ENCODE data around the gene PRICKLE4. TPM values are rescaled to one million over a fixed set of nuclear protein-coding genes. Genes with fewer than 3 reads are reported as not detected.
A peak's percentile ranks its signal among the peaks of the same experiment; 100 is the strongest.

PRICKLE4 gene
- total and polyA plus RNA-seq, 2 of the 13 experiments (the other 11 are each of a cell fraction or from before 2014, with no cell fraction given): 0.92 to 1.2 TPM

DNA sequence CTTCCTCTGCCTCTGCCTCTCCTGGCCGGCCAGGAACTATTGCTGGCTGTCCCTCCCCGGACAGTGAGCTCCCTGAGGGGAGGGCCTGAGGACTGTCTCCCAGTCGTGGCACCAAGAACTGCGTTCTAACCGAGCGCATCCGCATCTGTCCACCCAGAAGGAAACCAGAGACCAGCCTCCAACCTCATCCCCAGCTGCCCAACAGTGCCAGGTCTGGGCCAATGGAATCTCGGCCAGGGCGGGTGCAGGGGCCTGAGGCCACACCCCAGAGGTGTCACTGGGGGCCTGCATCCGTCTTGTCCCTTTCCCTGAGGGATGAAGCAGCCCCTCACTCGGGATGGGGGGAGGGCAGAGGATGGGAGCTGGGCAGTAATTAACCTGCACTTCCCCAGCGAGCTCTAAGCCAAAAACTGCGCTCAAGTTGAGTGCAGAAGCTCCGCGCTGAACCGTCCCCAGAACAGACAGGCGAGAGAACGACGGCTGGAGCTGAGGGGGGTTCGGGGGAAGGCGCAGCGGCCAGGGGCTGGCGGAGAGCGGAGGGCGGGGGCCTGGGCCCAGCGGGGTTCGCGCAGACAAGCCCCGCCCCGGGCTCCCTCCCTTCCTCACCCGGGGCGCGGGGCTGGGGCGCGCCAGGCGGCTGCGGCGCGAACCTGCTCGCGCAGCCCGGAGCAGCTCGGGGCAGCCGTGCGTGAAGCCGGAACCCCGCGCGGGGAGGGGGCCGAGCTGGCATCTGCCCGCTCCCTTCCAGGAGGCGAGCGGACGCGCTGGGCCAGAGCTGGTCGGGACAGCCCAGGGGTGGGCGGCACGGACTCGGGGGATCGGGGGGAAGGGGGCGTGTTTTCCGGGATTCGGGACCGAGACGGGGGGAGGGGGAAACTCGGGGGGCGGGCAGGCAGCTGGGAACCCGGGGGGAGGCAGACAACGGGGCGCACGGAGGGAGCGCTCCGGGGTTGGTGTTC is 46.6 kb upstream of the PRICKLE4 start (continued):
- TF ChIP-seq PTBP1 (IDR thresholded peaks at IDR 0.05; ENCODE audit: low read depth, low read length, poor library complexity, severe bottlenecking): peak; percentile 33
- TF ChIP-seq, protein P1, sequence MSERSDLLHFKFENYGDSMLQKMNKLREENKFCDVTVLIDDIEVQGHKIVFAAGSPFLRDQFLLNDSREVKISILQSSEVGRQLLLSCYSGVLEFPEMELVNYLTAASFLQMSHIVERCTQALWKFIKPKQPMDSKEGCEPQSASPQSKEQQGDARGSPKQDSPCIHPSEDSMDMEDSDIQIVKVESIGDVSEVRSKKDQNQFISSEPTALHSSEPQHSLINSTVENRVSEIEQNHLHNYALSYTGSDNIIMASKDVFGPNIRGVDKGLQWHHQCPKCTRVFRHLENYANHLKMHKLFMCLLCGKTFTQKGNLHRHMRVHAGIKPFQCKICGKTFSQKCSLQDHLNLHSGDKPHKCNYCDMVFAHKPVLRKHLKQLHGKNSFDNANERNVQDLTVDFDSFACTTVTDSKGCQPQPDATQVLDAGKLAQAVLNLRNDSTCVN (CRISPR knock-in tag; IDR thresholded peaks at IDR 0.05; ENCODE audit: borderline replicate concordance): no peak
- TF ChIP-seq, protein P2, sequence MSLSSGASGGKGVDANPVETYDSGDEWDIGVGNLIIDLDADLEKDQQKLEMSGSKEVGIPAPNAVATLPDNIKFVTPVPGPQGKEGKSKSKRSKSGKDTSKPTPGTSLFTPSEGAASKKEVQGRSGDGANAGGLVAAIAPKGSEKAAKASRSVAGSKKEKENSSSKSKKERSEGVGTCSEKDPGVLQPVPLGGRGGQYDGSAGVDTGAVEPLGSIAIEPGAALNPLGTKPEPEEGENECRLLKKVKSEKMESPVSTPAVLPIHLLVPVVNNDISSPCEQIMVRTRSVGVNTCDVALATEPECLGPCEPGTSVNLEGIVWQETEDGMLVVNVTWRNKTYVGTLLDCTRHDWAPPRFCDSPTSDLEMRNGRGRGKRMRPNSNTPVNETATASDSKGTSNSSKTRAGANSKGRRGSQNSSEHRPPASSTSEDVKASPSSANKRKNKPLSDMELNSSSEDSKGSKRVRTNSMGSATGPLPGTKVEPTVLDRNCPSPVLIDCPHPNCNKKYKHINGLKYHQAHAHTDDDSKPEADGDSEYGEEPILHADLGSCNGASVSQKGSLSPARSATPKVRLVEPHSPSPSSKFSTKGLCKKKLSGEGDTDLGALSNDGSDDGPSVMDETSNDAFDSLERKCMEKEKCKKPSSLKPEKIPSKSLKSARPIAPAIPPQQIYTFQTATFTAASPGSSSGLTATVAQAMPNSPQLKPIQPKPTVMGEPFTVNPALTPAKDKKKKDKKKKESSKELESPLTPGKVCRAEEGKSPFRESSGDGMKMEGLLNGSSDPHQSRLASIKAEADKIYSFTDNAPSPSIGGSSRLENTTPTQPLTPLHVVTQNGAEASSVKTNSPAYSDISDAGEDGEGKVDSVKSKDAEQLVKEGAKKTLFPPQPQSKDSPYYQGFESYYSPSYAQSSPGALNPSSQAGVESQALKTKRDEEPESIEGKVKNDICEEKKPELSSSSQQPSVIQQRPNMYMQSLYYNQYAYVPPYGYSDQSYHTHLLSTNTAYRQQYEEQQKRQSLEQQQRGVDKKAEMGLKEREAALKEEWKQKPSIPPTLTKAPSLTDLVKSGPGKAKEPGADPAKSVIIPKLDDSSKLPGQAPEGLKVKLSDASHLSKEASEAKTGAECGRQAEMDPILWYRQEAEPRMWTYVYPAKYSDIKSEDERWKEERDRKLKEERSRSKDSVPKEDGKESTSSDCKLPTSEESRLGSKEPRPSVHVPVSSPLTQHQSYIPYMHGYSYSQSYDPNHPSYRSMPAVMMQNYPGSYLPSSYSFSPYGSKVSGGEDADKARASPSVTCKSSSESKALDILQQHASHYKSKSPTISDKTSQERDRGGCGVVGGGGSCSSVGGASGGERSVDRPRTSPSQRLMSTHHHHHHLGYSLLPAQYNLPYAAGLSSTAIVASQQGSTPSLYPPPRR (CRISPR knock-in tag; IDR thresholded peaks at IDR 0.05; ENCODE audit: borderline replicate concordance): no peak
- TF ChIP-seq ZNF337 (CRISPR knock-in tag; IDR thresholded peaks at IDR 0.05; ENCODE audit: borderline replicate concordance, low read depth): peak; percentile 59; the same call in 1 of the 2 replicates
- no peak for TF ChIP-seq FLYWCH1 (CRISPR knock-in tag; IDR thresholded peaks at IDR 0.05)
- TF ChIP-seq TCF12 (IDR thresholded peaks at IDR 0.05): no peak
- TF ChIP-seq TCF12 (CRISPR knock-in tag; IDR thresholded peaks at IDR 0.05): no peak
- TF ChIP-seq RCOR2 (CRISPR knock-in tag; IDR thresholded peaks at IDR 0.05): peak; percentile 70; the same call in 1 of the 2 replicates
- TF ChIP-seq ZNF549 (CRISPR knock-in tag; IDR thresholded peaks at IDR 0.05): no peak
- TF ChIP-seq, protein P3, sequence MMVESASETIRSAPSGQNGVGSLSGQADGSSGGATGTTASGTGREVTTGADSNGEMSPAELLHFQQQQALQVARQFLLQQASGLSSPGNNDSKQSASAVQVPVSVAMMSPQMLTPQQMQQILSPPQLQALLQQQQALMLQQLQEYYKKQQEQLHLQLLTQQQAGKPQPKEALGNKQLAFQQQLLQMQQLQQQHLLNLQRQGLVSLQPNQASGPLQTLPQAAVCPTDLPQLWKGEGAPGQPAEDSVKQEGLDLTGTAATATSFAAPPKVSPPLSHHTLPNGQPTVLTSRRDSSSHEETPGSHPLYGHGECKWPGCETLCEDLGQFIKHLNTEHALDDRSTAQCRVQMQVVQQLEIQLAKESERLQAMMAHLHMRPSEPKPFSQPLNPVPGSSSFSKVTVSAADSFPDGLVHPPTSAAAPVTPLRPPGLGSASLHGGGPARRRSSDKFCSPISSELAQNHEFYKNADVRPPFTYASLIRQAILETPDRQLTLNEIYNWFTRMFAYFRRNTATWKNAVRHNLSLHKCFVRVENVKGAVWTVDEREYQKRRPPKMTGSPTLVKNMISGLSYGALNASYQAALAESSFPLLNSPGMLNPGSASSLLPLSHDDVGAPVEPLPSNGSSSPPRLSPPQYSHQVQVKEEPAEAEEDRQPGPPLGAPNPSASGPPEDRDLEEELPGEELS (CRISPR knock-in tag; IDR thresholded peaks at IDR 0.05): peak; percentile 65
- TF ChIP-seq, protein P4, sequence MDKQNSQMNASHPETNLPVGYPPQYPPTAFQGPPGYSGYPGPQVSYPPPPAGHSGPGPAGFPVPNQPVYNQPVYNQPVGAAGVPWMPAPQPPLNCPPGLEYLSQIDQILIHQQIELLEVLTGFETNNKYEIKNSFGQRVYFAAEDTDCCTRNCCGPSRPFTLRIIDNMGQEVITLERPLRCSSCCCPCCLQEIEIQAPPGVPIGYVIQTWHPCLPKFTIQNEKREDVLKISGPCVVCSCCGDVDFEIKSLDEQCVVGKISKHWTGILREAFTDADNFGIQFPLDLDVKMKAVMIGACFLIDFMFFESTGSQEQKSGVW (CRISPR knock-in tag; IDR thresholded peaks at IDR 0.05; ENCODE audit: borderline replicate concordance): no peak
- no peak; the same call in 1 of the 2 replicates for TF ChIP-seq ZIK1 (CRISPR knock-in tag; IDR thresholded peaks at IDR 0.05; ENCODE audit: borderline replicate concordance, low read depth)
- TF ChIP-seq, protein P5, sequence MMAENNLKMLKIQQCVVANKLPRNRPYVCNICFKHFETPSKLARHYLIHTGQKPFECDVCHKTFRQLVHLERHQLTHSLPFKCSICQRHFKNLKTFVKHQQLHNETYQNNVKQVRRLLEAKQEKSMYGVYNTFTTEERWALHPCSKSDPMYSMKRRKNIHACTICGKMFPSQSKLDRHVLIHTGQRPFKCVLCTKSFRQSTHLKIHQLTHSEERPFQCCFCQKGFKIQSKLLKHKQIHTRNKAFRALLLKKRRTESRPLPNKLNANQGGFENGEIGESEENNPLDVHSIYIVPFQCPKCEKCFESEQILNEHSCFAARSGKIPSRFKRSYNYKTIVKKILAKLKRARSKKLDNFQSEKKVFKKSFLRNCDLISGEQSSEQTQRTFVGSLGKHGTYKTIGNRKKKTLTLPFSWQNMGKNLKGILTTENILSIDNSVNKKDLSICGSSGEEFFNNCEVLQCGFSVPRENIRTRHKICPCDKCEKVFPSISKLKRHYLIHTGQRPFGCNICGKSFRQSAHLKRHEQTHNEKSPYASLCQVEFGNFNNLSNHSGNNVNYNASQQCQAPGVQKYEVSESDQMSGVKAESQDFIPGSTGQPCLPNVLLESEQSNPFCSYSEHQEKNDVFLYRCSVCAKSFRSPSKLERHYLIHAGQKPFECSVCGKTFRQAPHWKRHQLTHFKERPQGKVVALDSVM (CRISPR knock-in tag; IDR thresholded peaks at IDR 0.05): peak; percentile 64; the same call in 1 of the 2 replicates

Measured in HepG2 (cell line).